Activated naive CD4-positive, alpha-beta T cell treated with anti-CD3 and anti-CD28 coated beads, Interleukin-2, amount 50 U/mL, for 16 hours (primary cell): Measurements from ENCODE around the gene HMCN1.
"Not testable (repeated sequence)": the region's sequence is repeated elsewhere in the genome, so short reads cannot be mapped to it uniquely, and the experiment has no call there.

Experiments used
- DNase-seq: peaks from one replicate; pipeline ENCODE4 v3.0.0-alpha.2; 2020

Gene HMCN1

DNA sequence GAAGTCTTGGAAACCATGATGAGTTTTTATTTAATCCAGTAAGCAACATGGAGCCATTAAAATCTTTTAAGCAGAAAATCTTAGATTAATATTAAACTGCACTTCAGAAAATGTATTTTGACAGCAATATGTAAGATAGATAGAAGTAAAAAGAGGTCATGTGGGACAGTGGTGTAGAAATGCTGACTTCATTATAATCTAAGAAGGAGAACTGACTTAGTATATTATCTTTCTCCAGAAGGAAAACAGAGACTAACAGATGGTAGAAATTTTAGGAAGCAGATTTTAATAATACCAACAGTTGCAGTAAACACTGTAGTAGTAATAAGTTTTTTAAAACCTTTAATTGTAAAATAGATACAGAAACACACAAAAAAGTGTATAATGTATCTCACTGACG is 367.9 kb downstream of the HMCN1 start:
- no peak for DNase-seq

- no peak for DNase-seq
Measured at GRCh38 chr1:186102547-186103148, 368.5 kb downstream of the HMCN1 start.

DNA sequence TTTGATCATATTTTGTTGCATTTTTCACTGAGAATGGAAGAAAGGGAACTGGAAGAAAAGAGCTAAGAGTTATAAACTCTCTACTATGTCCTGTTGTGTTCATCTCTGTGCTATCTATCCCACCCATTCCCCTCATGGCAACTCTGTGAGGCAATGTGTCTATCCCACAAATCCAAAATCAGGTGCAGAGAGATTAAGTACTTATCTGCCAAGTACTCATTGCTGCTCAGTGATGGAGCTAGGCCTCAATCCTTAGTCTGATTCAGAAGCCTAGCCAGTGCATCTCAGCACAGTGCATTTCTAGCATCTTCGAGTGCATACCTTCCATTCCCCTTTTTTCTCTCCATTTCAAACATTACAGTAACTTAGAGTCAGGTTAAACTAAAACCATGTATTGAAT is 370.3 kb downstream of the HMCN1 start:
- no peak for DNase-seq

DNA sequence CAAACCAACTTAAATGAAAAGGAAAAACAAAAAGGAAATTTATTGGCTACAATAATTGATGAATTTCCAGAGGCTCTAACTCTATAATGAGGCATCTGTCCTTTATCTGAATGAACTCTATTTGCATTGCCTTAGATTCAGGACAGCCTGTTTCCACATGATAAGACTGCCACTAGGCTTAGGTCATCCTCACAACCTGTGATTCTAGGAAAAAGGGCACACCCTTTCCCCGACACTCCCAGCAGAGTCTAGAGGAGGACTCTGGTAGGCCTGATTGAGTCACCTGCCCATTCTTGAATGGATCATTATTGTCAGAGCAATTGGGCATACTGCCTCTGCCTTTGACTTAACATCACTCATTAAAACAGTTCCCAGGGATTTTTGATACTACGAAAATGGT is 378.1 kb downstream of the HMCN1 start:
- DNase-seq = no peak

- no peak for DNase-seq
Measured at GRCh38 chr1:186113461-186113860, 379.3 kb downstream of the HMCN1 start.

DNA sequence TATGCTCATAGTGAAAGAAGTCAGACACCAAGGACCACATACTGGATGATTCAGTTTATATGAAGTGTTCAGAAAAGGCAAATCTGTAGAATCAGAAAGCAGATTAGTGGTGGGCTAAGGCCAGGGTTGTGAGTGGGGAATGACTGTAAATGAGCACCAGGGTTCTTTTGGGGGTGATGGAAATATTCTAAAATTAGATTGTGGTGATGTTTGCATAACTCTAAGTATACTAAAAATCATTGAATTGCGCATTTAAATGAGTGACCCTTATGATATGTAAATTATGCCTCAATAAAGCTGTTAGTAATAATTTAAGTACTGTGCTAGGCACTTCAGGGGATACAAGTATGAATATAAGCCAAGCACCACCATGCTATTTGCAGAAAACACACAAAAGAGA is 384.5 kb downstream of the HMCN1 start:
- no peak for DNase-seq

- no peak for DNase-seq
Measured at GRCh38 chr1:186122837-186123236, 388.6 kb downstream of the HMCN1 start.

- no peak for DNase-seq
Measured at GRCh38 chr1:186125035-186125434, 390.8 kb downstream of the HMCN1 start.

GRCh38 chr1:186125511-186125910 is 391.3 kb downstream of the HMCN1 start:
- no peak for DNase-seq

DNA sequence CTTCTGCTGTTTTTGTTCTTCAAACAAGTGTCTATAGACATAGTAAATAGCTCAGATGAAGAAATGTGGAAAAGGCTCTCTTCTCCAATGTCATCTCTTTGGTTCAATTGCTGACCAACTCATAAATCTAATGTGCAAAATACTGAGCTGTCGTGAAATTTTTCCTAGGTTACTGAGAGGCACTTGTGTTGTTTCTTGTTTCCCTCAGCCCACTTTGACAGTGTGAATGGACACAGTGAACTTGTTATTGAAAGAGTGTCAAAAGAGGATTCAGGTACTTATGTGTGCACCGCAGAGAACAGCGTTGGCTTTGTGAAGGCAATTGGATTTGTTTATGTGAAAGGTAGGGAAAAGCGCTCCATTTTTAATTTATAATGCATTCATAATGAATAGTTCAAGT is 395.6 kb downstream of the HMCN1 start:
- no peak for DNase-seq

- no peak for DNase-seq
Measured at GRCh38 chr1:186139115-186139514, 404.9 kb downstream of the HMCN1 start.

DNA sequence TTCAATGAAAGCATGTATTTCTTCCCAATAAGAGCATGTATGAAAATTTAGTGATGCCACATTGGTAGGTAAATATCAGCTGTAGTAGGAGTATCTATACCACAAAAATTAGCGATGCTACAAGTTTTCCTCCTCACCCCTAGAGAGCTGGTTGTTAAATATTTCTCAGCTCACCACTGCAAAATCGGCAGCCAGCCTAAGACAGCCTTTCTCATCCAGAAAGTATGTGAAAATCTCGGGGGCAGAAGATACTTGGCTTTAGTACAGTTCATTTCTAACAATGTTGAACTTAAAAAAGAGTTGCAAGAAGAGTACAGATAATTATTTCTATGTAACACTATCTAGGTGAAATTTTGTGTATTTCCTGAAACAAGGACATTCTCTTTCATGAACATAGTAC is 405.5 kb downstream of the HMCN1 start:
- DNase-seq = no peak

DNA sequence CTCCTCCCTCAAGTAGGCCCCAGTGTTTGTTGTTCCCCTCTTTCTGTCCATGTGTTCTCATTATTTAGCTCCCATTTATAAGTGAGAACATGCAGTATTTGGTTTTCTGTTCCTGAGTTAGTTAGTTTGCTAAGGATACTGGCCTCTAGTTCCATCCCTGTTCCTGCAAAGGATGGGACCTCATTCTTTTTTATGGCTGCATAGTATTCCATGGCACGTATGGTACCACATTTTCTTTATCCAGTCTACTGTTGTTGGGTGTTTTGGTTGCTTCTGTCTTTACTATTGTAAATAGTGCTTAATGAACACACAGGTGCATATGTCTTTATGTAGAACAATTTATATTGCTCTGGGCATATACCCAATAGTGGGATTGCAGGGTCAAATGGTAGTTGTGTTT is 408.0 kb downstream of the HMCN1 start:
- DNase-seq = no peak

- no peak for DNase-seq
Measured at GRCh38 chr1:186142916-186143315, 408.7 kb downstream of the HMCN1 start.

GRCh38 chr1:186143481-186143880 is 409.3 kb downstream of the HMCN1 start:
- DNase-seq = no peak

DNA sequence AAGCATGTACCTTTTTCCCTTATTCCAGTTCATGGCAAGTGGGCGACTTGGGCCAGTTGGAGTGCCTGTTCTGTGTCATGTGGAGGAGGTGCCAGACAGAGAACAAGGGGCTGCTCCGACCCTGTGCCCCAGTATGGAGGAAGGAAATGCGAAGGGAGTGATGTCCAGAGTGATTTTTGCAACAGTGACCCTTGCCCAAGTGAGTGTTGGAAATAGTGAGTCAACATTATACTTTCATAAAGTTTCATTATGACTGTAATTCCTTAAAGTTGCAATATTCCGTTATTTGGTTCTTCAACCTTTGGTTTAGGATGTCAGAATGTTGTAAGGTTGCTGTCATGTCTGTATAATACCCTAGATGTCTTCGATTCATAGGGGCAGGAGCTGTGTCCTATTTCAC is 410.3 kb downstream of the HMCN1 start:
- DNase-seq = no peak

- no peak for DNase-seq
Measured at GRCh38 chr1:186146974-186147373, 412.8 kb downstream of the HMCN1 start.

DNA sequence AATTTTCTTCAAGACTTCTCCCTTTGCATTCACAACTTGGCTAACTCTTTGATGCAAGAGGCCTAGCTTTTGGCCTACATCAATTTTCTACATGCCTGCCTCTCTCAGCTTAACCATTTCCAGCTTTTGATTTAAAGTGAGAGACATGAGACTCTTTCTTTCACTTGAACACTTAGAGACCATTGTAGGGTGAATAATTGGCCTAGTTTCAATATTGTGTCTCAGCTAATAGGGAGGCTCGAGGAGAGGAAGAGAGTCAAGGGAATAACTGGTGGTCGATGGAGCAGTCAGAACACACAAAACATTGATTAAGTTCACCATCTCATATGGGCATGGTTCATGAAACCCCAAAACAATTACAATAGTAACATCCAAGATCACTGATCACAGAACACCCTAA is 415.4 kb downstream of the HMCN1 start:
- DNase-seq = no peak

- DNase-seq = no peak
Measured at GRCh38 chr1:186152227-186152619, 418.0 kb downstream of the HMCN1 start.

DNA sequence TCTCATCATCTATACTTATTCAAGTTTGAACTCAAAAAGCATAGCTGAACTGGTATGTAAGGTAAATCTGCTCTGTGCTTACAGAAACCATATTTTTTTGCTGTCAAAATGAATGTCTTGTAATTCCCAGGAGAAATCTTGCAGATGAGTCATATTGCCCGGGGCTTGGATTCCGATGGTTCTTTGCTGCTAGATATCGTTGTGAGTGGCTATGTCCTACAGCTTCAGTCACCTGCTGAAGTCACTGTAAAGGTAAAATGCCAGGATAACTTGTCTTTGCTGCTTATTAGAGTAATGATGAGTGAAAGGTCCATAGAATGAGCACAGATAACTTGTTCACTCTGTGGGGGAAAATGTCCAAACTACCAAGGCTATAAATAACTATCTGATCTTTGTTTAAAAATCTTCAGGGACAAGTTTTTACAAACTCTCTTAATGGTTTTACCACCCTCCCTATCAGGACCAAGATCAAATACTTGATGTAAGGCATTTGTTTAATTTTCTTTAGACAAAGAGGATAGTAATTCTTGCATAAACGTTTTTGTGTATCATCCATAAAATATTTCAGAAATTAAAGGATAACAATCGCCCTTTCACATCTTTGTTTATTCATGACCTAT is 418.5 kb downstream of the HMCN1 start:
- no peak for DNase-seq

- DNase-seq = no peak
Measured at GRCh38 chr1:186154651-186155050, 420.5 kb downstream of the HMCN1 start.

DNA sequence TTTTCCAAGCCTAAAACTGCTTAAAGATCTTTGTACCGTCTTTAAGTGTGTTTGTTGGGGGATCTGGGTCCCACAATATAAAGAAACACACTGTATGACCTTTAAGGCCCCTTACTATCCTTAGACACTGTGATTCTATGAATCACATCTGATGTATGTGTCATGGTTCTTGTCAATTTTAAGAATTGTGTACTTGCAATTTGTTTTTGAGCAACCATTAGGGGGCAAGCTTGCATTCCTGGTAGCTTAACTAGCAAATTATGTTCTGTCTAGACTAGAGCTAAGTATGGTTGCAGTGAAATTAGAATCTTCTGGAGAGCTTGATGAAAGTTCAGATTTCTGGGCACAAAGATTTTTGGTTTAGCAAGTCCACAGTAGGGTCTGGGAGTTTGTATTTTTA is 421.4 kb downstream of the HMCN1 start:
- no peak for DNase-seq

DNA sequence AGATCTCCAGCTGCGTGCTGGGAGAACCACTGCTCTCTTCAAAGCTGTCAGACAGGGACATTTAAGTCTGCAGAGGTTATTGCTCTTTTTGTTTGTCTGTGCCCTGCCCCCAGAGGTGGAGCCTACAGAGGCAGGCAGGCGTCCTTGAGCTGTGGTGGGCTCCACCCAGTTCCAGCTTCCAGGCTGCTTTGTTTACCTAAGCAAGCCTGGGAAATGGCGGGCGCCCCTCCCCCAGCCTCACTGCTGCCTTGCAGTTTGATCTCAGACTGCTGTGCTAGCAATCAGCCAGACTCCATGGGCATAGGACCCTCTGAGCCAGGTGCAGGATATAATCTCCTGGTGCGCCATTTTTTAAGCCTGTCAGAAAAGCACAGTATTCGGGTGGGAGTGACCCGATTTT is 428.7 kb downstream of the HMCN1 start:
- not testable (repeated sequence) for DNase-seq

DNA sequence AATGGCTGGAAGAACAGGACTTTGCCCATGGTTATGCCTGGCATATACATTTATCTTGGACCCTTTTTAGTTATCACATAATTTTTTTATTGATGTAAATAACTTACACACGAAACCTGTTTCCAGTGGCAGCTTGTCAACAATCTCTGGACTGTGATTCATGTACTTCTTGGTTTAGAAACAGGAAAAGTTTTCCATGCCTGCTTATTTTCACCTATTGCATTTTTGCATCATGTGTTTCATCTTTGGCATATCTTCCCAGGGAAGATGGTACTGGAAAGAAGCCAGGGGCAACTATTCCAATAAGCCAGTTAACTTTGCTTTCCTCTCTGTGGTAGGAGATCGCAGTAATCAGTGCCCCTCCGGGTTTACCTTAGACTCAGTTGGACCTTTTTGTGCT is 430.6 kb downstream of the HMCN1 start:
- DNase-seq = no peak

- no peak for DNase-seq
Measured at GRCh38 chr1:186165303-186165702, 431.1 kb downstream of the HMCN1 start.
